ENCODE measurements around the gene CELSR1.

CELSR1 gene

DNA sequence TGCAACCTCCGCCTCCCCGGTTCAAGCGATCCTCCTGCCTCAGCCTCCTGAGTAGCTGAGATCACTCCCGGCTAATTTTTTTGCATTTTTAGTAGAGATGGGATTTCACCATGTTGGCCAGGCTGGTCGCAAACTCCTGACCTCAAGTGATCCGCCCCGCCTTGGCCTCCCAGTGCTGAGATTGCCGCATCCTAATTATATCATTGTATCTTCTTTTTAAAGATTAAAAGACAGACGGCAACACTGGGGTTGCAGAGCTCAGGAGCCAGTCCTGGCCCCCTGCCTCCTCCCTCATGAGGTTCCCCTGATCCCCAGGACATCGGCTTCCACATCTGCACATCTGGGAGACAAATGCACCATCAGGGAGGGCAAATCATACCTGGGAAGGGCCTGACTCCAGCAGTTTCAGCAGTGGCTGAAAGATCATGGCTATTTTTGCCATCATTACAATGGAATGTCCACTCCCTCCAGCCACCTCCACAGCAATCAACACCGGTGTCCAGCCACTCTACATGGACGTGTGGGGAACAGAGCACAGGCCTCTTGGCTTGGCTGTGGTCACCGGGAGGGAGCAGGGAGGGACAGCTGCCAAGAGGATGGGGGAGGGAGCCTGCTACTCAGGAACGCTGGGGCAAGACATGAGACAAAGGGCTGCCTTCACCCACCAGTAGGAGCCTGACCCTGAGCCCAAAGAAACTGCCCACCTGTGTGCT is 9.2 kb upstream of the CELSR1 start:
- Histone ChIP-seq H3F3A (ENCODE audit: insufficient read depth, low read length) (no peaks in the 10 kb centered on the region), H3K9ac (ENCODE audit: low read length) (no peak overlapping the region), H4K20me1 (ENCODE audit: insufficient read depth, low read length) (no peaks in the 10 kb centered on the region)

DNA sequence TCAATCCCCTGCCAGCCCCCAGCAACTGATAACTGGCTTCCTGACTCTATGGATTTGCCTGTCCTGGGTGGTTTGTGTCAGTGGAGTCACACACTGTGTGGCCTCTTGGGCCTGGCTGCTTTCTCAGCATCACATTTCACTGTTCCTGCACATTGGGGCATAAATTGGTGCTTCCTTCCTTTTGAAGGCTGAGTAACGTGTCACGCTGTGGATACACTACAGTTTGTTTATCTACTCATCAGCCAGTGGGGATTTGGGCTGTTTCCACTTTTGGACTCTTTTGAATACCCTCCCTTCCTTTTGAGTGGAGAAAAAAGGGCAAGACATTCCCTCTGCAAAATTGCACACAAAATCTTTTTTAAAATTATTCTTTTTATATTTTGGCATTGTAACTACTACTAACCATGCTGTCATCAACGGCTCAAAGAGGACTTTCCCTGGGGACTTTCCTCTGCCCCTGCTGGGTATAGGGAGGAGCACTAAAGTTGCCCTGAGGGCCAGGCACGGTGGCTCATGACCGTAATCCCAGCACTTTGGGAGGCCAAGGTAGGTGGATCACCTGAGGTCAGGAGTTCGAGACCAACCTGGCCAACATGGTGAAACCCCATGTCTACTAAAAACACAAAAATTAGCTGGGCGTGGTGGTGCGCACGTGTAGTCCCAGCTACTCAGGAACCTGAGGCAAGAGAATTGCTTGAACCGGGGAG is 7.8 kb upstream of the CELSR1 start:
- no peaks in the 10 kb centered on the region for H3F3A ChIP-seq (ENCODE audit: insufficient read depth, low read length)
- H3K79me2 ChIP-seq (ENCODE audit: low read length), result no peaks in the 10 kb centered on the region
- H4K20me1 ChIP-seq (ENCODE audit: insufficient read depth, low read length), result no peaks in the 10 kb centered on the region
- H3K9me3 ChIP-seq (replicated peaks; ENCODE audit: insufficient read depth, low read length), result no peaks in the 10 kb centered on the region
- H3K36me3 ChIP-seq (replicated peaks; ENCODE audit: insufficient read depth, low read length), result no peaks in the 10 kb centered on the region
- TF ChIP-seq, protein P1, sequence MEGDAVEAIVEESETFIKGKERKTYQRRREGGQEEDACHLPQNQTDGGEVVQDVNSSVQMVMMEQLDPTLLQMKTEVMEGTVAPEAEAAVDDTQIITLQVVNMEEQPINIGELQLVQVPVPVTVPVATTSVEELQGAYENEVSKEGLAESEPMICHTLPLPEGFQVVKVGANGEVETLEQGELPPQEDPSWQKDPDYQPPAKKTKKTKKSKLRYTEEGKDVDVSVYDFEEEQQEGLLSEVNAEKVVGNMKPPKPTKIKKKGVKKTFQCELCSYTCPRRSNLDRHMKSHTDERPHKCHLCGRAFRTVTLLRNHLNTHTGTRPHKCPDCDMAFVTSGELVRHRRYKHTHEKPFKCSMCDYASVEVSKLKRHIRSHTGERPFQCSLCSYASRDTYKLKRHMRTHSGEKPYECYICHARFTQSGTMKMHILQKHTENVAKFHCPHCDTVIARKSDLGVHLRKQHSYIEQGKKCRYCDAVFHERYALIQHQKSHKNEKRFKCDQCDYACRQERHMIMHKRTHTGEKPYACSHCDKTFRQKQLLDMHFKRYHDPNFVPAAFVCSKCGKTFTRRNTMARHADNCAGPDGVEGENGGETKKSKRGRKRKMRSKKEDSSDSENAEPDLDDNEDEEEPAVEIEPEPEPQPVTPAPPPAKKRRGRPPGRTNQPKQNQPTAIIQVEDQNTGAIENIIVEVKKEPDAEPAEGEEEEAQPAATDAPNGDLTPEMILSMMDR (IDR thresholded peaks at IDR 0.05; ENCODE audit: low read length), result no peak
- H3K9ac ChIP-seq (ENCODE audit: low read length), result no peak overlapping the region
- H3K27me3 ChIP-seq (replicated peaks; ENCODE audit: insufficient read depth, low read length), result peaks cover 27% of the 10 kb centered on the region
- no peaks in the 10 kb centered on the region for H3K9me2 ChIP-seq (replicated peaks; ENCODE audit: insufficient read depth, low read length)
- H3K27ac ChIP-seq (ENCODE audit: low read length), result no peak overlapping the region
- H2AFZ ChIP-seq (ENCODE audit: low read length), result no peak overlapping the region
- H3K4me2 ChIP-seq (ENCODE audit: low read depth, low read length), result no peak overlapping the region
- H3K4me1 ChIP-seq (ENCODE audit: low read length), result 0 out of 2 replicates have a peak, but pooled peaks cover 3% of the 10 kb centered on the region
- no peak overlapping the region for H3K4me3 ChIP-seq (ENCODE audit: low read length)
- DNase-seq, result no peak

More for the DNA sequence above, 9.2 kb upstream of the CELSR1 start:
- no peak overlapping the region for H3K4me3 ChIP-seq (ENCODE audit: low read length)
- H3K4me2 ChIP-seq (ENCODE audit: low read depth, low read length), result no peak overlapping the region
- H3K4me1 ChIP-seq (ENCODE audit: low read length), result 0 out of 2 replicates have a peak, but pooled peaks cover 3% of the 10 kb centered on the region
- no peak overlapping the region for H2AFZ ChIP-seq (ENCODE audit: low read length)
- TF ChIP-seq EZH2phosphoT487 (IDR thresholded peaks at IDR 0.05; ENCODE audit: low read length), result no peak
- TF ChIP-seq EZH2 (optimal IDR thresholded peaks at IDR 0.05; ENCODE audit: low read depth, low read length), result no peak
- TF ChIP-seq, protein P1 (IDR thresholded peaks at IDR 0.05; ENCODE audit: low read length), result no peak
- no peaks in the 10 kb centered on the region for H3K36me3 ChIP-seq (replicated peaks; ENCODE audit: insufficient read depth, low read length)
- no peak for DNase-seq
- no peaks in the 10 kb centered on the region for H3K9me3 ChIP-seq (replicated peaks; ENCODE audit: insufficient read depth, low read length)
- peaks cover 29% of the 10 kb centered on the region for H3K27me3 ChIP-seq (replicated peaks; ENCODE audit: insufficient read depth, low read length)
- no peak overlapping the region for H3K27ac ChIP-seq (ENCODE audit: low read length)
- H3K9me2 ChIP-seq (replicated peaks; ENCODE audit: insufficient read depth, low read length), result no peaks in the 10 kb centered on the region
- H3K79me2 ChIP-seq (ENCODE audit: low read length), result no peaks in the 10 kb centered on the region

DNA sequence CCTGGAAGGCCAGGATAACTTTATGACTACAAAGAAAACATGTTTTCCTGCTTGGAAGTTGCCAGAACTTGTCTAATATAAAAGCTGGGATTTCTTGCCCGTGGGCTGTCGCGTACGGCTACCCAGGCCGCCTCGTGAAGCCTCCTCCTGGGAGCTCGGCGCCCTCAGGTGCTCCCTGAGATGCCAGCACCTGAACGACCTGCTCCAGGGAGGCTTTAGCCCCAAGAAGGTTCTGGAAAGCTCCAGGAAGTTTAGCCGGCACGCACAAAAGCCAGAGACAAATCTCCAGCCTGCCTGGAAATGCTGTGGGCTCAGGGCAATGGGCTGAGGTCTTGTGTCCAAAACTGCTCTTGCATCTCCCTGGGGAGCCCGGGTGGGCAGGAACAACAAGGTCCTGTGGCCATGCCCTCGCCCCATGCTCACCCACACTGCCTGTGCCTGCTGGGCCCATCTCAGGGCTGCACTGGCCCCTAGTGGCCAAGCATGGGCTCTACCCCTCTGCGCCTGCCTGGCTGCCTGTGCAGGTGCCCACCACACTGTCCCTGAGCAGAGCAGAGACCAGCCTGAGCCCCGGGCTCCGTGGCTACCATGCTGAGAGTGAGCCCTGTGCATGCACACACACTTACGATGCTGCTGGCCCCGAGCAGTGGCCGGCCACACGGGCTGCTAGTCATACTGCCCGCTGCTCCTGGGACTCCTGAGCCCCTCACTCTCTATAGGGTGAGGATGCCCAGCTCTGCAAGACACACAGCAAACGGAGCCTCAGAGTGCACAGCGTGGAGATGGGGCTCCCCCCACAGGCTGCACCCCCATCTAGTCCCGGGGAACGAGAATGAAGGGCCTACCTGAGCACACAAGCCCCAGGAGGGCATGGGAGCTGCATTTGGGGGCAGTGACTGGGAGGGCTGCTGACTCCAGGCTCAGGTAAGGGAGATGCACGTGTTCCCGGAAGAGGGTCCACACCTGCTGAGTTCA is 4.9 kb upstream of the CELSR1 start:
- Histone ChIP-seq H2AFZ (ENCODE audit: low read length) (peak overlapping the region; percentile 54), H4K20me1 (ENCODE audit: insufficient read depth, low read length) (no peaks in the 10 kb centered on the region), H3K36me3 (replicated peaks; ENCODE audit: insufficient read depth, low read length) (no peaks in the 10 kb centered on the region), H3K27me3 (replicated peaks; ENCODE audit: insufficient read depth, low read length) (peaks cover 21% of the 10 kb centered on the region), H3K4me3 (ENCODE audit: low read length) (no peak overlapping the region), H3K9me3 (replicated peaks; ENCODE audit: insufficient read depth, low read length) (no peaks in the 10 kb centered on the region), H3K4me1 (ENCODE audit: low read length) (0 out of 2 replicates have a peak, but pooled peaks cover 3% of the 10 kb centered on the region), H3K79me2 (ENCODE audit: low read length) (no peaks in the 10 kb centered on the region), H3K9ac (ENCODE audit: low read length) (no peak overlapping the region), H3F3A (ENCODE audit: insufficient read depth, low read length) (no peaks in the 10 kb centered on the region), H3K4me2 (ENCODE audit: low read depth, low read length) (no peak overlapping the region), H3K9me2 (replicated peaks; ENCODE audit: insufficient read depth, low read length) (no peaks in the 10 kb centered on the region), H3K27ac (ENCODE audit: low read length) (no peak overlapping the region)
- TF ChIP-seq, protein P1 (IDR thresholded peaks at IDR 0.05; ENCODE audit: low read length), result peak; percentile 93
- no peak for TF ChIP-seq EZH2phosphoT487 (IDR thresholded peaks at IDR 0.05; ENCODE audit: low read length)
- peak; percentile 73 for DNase-seq
